GM20000 (cell line): ENCODE measurements around the gene ARPC5L.

Experiments
- DNase-seq: peaks from one replicate; pipeline ENCODE4 v3.0.0; 2012; ENCODE audit warnings: low spot score
- CTCF ChIP-seq: IDR thresholded peaks from 2 replicates; pipeline ENCODE4 v1.5.1; 2012; ENCODE audit warnings: mild to moderate bottlenecking, control low read depth; ENCODE audit errors: extremely low read depth, missing control alignments

ARPC5L gene

GRCh38 chr9:124870723-124871122 is 8.8 kb downstream of the ARPC5L start:
- no peak for TF ChIP-seq CTCF
- no peak for DNase-seq

- DNase-seq: no peak
- no peak for TF ChIP-seq CTCF
Observed at GRCh38 chr9:124871156-124871561, 9.2 kb downstream of the ARPC5L start.

- no peak for TF ChIP-seq CTCF
Observed at GRCh38 chr9:124873664-124874063, 11.7 kb downstream of the ARPC5L start.

GRCh38 chr9:124875501-124875900 is 13.6 kb downstream of the ARPC5L start:
- TF ChIP-seq CTCF: no peak
- no peak for DNase-seq

More at GRCh38 chr9:124873664-124874063, 11.7 kb downstream of the ARPC5L start:
- DNase-seq: no peak

- no peak for TF ChIP-seq CTCF
- no peak for DNase-seq
Observed at GRCh38 chr9:124877021-124877782, 15.3 kb downstream of the ARPC5L start.

GRCh38 chr9:124878021-124878420 is 16.1 kb downstream of the ARPC5L start:
- DNase-seq: no peak
- TF ChIP-seq CTCF: no peak

GRCh38 chr9:124878518-124878917 is 16.6 kb downstream of the ARPC5L start:
- no peak for DNase-seq
- no peak for TF ChIP-seq CTCF
